Femur (tissue), 1 donor: ENCODE data around the gene NCKAP5.

Experiments used
- DNase-seq: peaks from one replicate; pipeline ENCODE4 v3.0.0-alpha.2; 2017

Gene NCKAP5

DNA sequence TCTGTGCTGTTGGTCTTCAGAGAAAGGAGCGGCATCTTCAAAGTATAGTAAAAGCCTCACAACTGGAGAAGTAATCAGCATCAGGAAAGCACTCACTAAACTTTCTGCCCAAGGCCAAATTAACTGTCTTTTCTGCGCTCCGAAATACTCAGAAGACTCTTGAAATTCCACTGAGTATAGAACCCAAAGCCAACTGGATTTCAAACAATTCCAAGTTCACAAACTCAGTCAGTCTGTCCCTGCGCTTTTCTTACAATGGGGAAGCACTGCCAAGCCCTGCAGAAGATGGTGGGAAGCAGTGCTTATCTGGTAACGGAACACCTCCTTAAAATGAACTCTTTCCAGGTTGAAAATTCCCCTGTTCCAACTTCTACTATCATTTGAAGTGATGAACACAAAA lies 193.5 kb downstream of the NCKAP5 start:
- DNase-seq, result no peak

DNA sequence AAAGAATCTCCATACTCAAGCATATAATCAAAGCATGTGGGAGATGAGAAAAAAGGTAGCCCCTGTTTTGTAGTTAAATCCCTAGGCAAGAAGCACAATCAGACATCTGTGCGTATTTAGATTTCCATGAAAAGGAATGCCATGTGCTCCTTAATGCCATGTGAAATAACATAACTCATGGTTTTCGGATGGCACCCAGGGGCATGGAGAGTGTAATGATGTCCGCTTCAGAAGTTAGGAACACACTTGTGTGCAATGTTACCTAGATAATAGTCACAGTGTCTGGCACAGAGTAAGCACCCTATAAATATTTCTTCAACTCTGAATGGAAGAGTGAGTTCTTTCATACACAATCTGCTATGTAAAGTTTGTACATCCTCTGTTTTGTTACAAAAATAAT lies 197.0 kb downstream of the NCKAP5 start:
- no peak for DNase-seq

DNA sequence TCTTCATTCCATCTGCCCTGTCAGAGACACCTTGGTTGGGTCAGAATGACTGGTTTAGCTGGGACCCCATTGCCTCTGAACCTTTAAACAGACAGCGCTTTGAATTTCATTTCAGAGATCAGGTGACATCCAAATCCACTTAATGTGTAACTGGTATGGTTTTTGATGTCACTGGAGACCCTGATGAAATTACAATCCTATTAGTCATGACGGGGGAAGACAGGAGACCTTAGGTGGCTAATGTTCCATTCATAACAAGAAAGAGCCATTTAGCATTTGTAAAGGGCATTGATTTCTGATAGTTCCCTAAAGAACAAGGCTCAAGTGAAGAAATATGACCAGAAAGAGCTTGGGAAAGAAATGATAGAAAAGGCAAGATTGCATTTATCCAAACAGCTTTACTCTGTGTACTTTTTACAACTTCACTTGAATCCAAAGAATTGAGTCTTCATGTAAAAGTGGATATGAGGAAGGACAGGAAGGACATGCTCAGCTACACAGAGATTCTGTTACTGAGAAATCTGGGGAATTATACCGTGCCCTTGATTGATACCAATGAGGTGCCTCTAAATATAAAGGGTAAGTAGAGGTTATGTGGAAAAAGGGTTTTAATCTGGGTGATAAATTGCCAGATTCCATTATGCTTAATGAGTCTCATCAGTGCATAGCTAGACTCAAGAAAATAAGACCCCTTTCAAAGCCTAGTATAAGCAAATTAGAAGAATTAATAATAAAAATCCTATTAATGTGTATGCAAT lies 198.2 kb downstream of the NCKAP5 start:
- DNase-seq, result no peak

DNA sequence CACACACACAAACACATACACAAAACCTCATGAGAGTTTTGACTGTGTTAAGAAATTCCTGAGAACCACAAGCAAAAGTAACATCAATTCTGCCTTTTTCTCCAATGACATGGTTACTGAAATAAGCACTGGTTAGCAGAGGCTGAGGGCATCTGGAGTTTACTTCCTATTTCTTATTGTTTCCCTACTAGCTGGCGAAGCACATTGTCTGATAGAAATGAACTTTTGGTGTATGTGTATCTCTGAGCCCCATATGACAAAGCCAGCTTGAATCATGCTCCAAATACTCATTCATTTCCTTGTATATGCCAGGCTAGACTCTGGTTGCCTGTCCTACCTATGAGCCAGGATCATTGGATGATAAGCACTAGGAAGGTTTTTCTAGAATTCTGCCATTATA lies 203.1 kb downstream of the NCKAP5 start:
- DNase-seq, result no peak

DNA sequence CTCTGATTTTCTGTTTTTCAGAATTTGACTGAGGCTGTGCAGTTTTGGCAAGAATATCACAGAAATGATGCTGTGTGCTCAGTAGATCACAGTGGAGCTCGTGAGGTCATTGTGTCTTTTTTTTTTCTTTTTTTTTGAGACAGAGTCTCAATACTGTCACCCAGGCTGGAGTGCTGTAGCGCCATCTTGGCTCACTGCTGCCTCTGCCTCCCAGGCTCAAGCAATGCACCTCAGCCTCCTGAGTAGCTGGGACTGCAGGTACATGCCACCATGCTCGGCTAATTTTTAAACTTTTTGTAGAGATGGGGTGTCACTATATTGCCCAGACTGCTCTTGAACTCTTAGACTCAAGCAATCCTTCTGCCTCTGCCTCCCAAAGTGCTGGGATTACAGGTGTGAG lies 203.6 kb downstream of the NCKAP5 start:
- no peak for DNase-seq

DNA sequence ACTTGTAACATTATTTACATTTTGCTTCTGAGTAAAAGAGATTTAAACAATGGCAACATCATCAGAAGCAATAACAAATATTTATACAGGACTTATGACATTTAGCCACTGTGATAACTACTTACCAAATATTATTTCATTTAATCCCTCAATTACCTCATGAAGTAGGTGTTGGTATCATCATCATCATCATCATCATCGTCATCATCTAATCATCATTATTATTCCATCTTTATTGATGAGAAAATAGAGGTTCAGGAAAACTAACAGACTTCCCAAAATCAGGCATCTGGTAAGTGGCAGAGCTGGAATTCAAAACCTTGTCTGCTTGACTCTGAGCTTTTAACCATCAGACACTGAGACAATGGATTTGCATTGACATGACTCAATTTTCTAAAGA lies 204.4 kb downstream of the NCKAP5 start:
- DNase-seq, result no peak

DNA sequence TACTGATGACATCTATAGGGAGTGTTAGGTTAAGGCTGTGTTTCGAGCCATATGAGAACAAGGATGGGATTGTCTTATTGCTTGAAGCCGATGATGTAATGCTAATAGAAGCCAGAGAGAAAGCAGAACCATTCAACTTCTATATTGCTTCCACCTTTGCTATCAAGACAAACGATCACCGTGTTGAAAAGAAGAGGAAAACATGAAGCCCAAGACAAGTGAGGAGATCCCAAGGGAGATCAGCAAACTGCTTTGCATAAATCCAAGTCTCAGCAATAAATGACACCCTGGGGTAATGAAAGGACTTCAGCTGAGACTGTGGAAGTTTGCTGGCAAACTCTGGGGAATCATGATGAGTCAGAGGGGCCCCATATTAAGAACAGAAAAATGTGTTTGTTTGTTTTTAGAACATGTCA lies 206.2 kb downstream of the NCKAP5 start:
- DNase-seq, result no peak

DNA sequence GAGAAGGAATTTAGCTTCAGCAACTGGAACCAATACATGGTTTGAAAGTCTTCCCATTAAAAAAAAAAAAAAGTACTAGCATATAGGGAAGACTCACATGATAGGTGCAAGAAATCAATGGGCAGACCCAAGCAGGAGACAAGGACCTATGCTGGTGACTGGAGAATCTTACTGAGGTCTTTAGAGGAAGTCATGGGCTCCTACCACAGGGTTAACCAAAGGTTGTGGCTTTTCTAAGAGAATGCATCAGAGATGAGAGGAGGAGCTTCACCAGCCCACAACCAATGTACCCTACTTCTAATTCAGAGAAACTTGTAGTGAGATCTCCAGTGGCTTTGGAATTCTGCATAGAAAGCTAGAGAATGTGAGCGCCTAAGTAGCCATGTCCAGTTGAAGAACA lies 207.4 kb downstream of the NCKAP5 start:
- DNase-seq, result no peak

DNA sequence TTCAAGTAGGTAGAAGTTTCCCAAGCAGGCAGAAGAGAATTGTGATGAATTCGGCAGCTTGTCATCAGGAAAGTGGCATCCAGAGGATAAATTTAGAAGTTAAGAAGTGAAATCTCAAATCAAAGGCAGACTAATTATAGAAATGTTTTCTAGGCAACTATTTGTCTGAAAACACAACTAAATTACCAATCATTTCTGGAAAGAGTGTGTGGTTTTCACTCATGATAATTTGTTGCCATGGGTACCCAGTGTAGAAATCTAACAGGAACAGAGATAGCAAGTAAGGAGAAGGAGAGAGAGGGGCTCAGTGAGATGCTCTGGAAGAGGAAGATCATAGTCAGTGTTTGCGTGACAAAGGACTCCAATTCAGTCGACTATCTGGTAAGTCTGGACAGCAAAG lies 208.1 kb downstream of the NCKAP5 start:
- no peak for DNase-seq

DNA sequence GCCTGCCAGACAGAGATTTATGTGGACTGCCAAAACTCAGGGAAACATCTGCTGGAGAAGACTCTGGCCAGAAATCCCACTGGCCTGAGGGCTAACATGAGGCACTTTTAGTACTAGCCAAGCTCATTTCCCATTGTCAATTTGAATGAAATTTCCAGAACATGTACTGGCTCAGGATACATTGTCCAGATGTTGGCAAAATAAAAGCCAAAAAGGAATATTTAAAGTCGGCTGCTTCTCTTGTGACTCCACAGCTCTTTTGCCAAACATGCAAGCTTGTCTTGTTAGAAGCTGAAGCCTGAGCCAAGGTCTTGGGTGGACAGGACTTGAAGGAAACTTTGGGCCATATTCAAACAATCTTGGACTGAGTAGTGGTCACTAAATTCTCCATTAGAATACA lies 215.5 kb downstream of the NCKAP5 start:
- peak; percentile 48 for DNase-seq

DNA sequence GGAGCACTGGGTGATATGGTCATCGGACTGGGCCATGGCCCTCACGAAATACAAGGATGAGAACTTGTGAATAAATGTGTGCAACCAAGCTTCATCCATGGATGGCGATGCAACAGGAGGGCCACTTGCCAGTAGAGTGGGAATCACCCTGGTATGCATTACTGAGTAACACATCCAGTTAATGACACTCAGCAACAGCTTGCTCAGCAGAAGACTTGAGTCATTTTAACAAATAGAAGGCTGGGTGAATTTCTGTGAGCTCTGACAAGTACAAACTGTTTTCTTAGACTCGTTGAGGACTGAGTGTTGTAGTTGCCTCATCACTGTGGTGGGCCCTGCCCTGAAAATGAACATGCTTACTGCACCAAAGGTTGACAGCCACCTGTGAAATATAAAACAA lies 221.6 kb downstream of the NCKAP5 start:
- no peak for DNase-seq

DNA sequence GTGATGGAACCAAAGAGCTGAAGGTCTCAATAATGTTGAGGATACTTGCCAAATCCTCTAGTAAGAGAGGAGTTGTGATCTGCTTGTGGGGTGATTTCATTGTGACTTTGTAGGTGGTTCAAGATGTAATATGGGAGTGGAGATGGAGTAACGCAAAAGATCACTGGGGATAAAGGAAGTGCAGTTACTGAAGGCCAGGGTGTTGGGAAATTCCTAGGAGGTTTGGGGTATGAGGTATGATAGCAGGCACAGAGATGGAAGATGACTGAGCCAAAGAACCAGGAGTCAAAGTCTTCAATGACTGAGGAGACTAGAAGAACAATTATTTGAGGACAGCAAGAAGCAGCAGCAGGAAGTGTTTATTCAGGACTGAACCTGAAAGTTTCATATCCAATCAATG lies 222.6 kb downstream of the NCKAP5 start:
- no peak for DNase-seq

DNA sequence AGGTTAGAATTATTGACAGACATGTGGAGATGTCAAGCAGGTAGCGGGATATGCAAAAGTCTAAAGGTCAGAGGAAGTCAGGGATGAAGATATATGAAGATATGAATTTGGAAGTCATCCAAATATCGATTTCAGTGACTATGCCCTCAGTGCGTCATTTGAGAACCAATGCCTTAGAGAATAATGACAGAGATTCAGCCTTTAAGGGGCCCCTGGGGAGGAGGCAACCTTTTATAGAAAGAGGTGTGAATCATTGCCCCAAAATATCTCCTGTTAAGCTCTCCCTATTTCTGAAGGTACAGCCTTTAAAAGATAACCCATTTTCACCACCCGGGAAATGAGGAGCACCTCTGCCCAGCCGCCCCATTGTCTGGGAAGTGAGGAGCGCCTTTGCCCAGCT lies 223.4 kb downstream of the NCKAP5 start:
- no peak for DNase-seq

DNA sequence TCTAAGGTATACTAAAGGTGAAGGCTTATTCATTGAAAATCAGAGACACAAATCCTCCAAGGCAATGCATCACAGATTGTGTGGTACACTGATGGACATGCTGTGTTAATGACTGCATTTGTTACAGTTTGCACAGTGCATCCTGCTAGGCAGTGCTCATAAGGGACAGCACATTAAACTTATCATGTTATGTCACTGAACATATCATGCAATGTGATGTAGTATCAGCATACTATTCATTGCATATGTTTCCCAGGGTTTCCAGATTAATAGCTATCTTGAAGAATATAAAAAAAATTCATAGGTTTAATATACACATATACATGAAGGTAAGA lies 225.3 kb downstream of the NCKAP5 start:
- no peak for DNase-seq

DNA sequence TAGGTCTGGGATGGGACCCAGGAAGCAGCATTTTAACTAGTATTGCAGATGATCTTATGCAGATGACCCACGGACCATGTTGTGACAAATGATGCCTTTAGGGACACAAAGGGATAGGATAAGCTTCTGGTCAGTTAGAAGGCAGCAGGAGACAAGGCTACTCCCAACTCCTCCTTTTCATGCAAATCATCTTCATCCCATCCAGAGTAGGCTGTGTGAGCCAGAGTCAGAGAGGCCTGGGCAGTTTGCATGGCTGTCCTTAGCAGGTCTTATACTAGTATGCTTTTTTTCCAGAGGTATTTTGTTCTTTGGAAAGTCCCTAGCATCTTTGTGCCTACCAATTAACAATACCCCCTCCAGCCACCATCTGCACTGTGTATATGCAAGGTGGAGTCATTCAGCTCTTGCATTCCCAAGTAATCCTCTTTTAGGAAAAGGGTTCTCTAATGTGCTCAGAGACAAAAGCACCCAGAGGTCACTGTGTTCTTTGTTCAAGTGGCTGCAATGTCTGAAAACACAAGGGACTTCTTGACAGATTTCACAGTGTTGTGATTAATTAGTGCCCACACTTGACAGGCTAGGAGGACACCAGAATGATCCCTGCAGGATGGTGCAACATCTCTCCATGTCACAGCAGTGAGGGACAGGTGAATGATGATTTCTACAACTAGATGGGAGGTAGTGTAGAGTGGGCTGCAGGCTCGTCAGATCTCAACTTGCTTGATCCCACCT lies 225.8 kb downstream of the NCKAP5 start:
- no peak for DNase-seq

DNA sequence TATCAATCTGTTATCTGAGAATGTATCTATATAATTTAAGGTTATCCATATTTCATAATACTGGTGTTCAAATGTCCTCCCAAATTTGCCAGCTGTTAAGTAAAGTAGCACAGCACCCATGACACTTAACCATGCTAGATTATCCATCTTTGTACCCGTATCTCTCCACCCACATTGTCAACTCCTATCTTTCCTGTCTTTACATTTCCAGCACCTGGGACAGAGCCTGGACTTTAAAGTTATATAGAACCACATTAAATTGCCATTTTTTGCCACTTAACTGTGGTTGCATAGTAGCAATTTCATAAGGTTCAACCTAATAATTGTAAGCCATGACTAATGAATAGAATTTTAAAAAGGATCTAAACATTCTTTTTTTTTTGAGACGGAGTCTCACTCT lies 226.7 kb downstream of the NCKAP5 start:
- no peak for DNase-seq

DNA sequence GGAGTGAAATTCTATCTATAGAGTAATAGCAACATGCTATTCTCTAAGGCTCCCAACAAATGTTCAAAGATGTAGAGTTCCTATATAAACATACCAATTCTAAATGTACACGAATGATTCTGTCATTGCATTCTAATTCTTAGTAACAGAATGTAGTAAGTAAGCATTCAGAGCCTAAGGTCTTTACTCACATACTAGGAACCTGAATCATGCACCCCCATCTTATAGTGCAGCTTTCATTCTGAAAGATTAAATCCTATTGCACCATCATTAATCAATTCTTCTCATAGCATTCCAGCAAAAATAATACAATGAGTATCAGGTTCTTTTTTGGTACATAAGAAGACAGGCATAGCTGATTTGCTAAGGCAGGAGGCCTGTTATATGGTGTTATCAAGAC lies 230.0 kb downstream of the NCKAP5 start:
- DNase-seq, result no peak

DNA sequence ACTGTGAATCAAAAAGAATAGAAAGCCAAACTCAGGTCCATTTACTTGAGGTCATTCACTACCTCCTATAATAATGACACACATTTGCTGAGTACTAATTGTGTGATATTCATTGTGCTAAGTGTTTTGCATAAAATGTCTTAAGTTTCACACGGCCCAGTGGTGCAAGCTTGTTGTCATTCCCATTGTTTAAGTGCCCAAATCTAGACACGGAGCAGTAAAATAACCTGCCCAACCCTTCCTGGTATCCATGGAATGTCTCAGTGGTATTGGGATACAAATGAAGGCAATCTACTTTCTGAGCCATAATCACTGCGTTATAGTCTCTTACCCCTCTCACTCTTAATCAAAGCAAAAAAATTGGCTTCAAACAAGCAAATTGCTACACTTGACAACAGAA lies 233.3 kb downstream of the NCKAP5 start:
- DNase-seq, result no peak

DNA sequence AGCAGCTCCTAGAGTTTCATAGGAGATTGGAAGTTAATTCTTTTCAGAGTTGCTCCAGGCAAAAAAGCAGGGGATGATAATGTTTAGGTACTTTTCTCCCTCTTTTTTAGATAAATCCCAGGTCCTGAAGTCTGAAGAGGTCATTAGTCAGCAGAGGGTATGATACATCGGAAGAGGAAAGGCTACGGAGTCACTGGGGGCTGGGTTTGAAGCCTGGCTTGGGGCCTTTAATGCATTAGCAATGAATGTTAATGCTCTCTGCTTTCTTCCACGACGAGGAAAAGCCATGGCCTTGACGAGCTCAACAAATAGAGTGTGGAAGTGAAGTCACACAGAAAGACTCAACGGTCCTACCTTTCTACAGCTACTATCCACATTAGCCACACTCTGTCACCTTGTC lies 235.1 kb downstream of the NCKAP5 start:
- no peak for DNase-seq

DNA sequence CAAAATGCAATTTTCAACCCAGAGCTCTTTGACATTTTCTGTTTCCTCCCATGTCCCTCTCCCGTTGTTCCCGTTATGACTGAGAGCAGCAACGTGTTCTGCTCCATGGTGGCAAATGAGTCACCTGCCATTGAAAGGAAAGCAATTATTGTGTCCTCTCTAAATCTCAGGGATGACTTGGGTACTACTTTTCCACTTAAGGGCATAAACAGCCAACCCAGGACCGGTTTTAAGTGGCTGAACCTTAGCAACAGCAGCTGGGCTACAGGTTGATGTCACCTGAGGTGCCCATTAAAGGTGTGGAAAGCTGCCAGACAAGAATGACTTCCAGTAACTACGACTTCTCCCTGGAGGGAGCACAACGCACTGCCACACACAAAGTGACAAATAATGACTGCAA lies 236.8 kb downstream of the NCKAP5 start:
- no peak for DNase-seq

DNA sequence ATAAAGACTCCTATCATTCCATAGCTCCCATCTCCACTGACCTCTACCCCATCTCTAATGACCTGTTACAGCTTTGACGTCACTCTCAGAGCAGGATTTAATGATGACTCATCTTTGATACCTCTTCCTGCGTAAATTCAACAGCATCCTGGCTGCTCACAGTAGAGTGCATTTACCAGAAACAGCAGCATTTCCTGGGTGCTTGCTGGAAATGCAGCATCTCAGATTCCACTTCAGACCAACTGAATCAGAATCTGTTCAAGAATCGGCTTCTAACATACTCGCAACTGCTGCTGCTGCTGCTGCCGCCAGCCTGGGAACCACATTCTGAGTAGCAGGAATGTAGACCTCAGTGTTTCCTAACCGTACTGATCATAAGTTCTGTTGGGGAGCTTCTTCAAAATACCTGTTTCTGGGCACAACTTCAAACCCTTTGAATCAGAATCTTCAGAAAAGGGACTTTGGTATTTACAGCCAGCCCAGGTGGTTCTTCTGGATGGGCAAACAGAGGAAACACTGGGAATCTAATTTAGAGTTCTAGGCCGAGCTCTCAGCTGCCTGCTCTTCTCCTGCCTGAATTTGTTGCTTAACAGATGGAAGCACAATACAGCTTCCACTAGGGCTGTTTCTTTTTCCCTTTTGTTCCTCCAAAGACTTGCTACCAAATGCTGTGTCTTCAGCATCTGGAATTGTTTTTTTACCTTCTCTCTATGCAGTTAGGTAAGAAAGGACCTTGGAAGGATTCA lies 241.4 kb downstream of the NCKAP5 start:
- no peak for DNase-seq

DNA sequence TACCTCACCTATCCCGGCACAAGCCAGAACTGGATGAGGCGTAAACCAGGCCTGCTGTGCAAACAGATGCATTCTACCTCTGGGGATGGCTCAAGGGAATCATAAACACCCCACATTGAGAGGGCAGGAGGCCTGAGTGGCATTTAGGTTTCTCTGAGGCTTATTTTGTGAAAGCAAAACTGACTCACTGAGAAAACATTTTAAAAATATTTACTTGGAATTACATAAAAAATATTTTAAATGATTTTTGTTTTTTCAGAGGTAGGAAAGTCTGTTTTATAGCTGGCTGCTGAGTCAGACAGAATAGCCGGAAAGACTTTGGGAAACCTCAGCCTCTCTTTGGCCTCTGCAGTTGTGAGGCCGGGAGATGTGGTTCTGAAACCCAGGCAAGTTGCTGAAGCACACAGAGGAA lies 244.1 kb downstream of the NCKAP5 start:
- DNase-seq, result peak; percentile 36

DNA sequence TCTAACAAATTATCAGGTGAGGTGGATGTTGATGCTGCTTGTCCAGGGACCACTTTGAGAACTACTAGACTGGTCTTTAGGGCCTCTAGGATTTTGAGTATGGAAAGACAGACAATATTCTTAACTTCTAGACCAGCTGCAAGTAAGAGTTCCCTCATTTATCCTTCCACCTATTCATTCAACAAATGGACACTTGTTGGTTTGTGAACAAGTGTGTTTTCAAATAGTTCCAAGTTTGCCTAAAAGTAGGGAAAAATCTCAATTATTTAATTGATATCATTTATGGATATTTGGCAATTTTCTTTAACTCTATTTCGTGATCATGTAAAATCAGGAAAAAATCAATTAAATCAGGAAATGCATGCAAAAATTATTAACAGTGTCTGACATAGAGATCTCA lies 245.4 kb downstream of the NCKAP5 start:
- DNase-seq, result no peak

DNA sequence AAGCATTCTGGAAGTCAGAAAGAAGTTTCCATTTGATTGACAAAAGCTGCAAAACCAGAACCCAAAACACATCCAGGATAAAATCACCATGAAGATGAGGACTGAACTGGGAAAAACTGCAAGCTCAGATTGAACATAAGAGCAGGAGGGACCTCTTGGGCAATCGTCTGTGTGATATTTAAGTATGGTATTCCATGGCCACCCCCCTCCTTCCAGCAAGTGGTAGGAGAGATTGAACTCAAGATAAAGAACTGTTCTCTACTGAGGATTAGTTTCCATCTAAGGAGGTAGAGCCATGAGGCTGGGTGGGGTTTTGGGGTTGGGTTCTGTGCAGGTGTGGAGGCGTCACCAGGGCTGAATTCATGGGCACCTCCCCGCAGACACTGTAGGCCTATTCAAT lies 251.1 kb downstream of the NCKAP5 start:
- DNase-seq, result no peak
